Skeletal muscle tissue (tissue), 4 donors: ENCODE measurements around the gene CSNK1E. TPM values are rescaled to one million over a fixed set of nuclear protein-coding genes. Genes with fewer than 3 reads are reported as not detected.
A peak's percentile ranks its signal among the peaks of the same experiment; 100 is the strongest.

Experiments
- H3K27ac ChIP-seq: one replicate; pipeline ENCODE4 v1.7.0; 2013; ENCODE audit warnings: mild to moderate bottlenecking, low read depth, low read length, inconsistent platforms
- H3K27me3 ChIP-seq, 3 donors: one replicate each; pipeline ENCODE4 v1.7.0; 2013; ENCODE audit warnings: low read length in 3 of 3; ENCODE audit not compliant: control insufficient read depth in 3 of 3, insufficient read depth in 3 of 3
- H3K36me3 ChIP-seq, 3 donors: one replicate each; pipeline ENCODE4 v1.7.0; 2013; ENCODE audit warnings: low read length in 3 of 3; ENCODE audit not compliant: control insufficient read depth in 3 of 3, insufficient read depth in 3 of 3
- H3K4me1 ChIP-seq, 3 donors: one replicate each; pipeline ENCODE4 v1.7.0; 2013; ENCODE audit warnings: low read length in 3 of 3, mild to moderate bottlenecking in 3 of 3; ENCODE audit not compliant: control insufficient read depth in 3 of 3, insufficient read depth in 3 of 3
- H3K4me3 ChIP-seq, 3 donors: one replicate each; pipeline ENCODE4 v1.7.0; 2013; ENCODE audit warnings: low read length in 3 of 3
- H3K9ac ChIP-seq, 3 donors: one replicate each; pipeline ENCODE4 v1.7.0; 2013; ENCODE audit warnings: low read length in 3 of 3, mild to moderate bottlenecking in 3 of 3, moderate library complexity in 2 of 3, low read depth in 1 of 3
- H3K9me3 ChIP-seq, 3 donors: one replicate each; pipeline ENCODE4 v1.7.0; 2013; ENCODE audit warnings: low read length in 3 of 3; ENCODE audit not compliant: control insufficient read depth in 3 of 3
- total RNA-seq: library from RNA; depleted of rRNA; stranded (reverse); fragments of >200 nt; gene quantifications from one replicate; pipeline ENCODE4 v1.2.3, GENCODE V29; 2014
- donor health status: Osteomylitis.

Gene CSNK1E
- total RNA-seq, 1 donor from 2014 or later, result 71.0 TPM

DNA sequence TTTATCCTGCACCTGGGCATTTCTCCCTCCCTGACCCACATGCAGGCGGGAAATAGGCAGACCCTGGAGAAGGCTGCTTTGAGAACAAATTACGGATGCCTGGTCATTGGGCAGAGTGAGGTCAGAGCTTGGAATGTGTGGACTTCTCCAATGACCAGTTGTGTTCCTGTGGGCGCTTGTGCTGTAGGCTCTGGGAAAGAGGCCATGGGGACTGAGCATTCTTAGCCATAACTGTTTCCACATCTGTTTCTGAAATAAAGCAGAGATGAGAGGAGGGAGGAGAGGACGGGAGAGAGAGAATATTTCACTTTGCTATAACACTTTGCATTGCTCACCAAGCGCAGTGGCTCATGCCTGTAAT lies 33.2 kb downstream of the CSNK1E start:
- peak overlapping the region in 2 of 3 donors; percentile 2 to 50 for H3K9ac ChIP-seq

DNA sequence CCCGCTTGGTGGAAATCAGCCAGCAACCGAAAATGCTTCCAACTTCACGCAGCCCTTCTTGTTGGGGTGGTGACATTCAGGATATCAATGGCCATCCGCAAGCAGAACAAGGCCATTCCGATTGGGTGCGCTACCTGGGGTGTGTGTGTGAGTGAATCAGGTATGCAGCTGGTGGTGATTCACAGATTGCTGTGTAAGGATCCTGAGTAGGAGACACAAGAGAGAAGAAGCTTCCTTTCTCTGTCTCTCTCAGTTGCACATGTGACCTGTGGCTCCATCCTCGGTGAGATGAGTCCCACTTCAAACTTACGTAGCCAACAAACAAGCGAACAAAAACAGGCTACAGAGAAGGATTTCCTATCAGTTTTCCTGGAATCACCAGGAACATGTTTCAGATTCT lies 34.8 kb downstream of the CSNK1E start:
- no peak overlapping the region for H3K9ac ChIP-seq
- no peaks in the 10 kb centered on the region for H3K9me3 ChIP-seq
- H3K27me3 ChIP-seq, result no peaks in the 10 kb centered on the region
- H3K4me3 ChIP-seq, result no peak overlapping the region
- no peak overlapping the region for H3K27ac ChIP-seq
- H3K4me1 ChIP-seq, result peaks cover 5 to 14% (median 5%) of the 10 kb centered on the region in 3 donors
- H3K36me3 ChIP-seq, result peaks cover 0 to 5% (median 3%) of the 10 kb centered on the region in 3 donors

More for the DNA sequence above, 33.2 kb downstream of the CSNK1E start:
- Histone ChIP-seq H3K27ac (peak overlapping the region; percentile 54), H3K4me3 (no peak overlapping the region), H3K4me1 (peaks cover 5 to 14% (median 5%) of the 10 kb centered on the region in 3 donors), H3K36me3 (peaks cover 0 to 5% (median 3%) of the 10 kb centered on the region in 3 donors), H3K27me3 (no peaks in the 10 kb centered on the region), H3K9me3 (no peaks in the 10 kb centered on the region)

DNA sequence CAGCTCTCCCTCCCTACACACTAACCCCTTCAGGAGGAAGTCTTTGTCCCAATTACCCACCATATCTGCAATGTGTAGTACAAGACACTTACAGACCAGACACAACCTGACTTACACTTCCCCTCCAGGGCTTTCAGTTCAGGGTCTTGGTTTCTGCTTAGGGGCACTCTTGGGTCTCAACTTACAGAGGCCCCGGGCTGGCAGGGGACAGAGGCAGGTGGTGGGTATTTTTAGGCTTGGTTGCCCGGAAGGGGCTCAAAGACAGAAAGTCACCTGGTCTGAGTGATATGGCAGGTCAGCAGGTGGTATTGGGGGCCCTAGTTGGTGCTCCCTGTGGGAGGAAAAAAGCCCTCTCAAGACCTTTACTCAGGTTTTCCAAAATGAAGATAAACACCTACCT lies 41.1 kb downstream of the CSNK1E start:
- no peaks in the 10 kb centered on the region for H3K27me3 ChIP-seq
- H3K4me3 ChIP-seq, result peak overlapping the region in 2 of 3 donors; percentile 33 to 36
- peak overlapping the region; percentile 75 for H3K27ac ChIP-seq
- H3K9me3 ChIP-seq, result no peaks in the 10 kb centered on the region
- no peaks in the 10 kb centered on the region for H3K36me3 ChIP-seq
- peak overlapping the region in 2 of 3 donors; percentile 42 to 75 for H3K9ac ChIP-seq
- H3K4me1 ChIP-seq, result peaks cover 23 to 39% (median 31%) of the 10 kb centered on the region in 3 donors

DNA sequence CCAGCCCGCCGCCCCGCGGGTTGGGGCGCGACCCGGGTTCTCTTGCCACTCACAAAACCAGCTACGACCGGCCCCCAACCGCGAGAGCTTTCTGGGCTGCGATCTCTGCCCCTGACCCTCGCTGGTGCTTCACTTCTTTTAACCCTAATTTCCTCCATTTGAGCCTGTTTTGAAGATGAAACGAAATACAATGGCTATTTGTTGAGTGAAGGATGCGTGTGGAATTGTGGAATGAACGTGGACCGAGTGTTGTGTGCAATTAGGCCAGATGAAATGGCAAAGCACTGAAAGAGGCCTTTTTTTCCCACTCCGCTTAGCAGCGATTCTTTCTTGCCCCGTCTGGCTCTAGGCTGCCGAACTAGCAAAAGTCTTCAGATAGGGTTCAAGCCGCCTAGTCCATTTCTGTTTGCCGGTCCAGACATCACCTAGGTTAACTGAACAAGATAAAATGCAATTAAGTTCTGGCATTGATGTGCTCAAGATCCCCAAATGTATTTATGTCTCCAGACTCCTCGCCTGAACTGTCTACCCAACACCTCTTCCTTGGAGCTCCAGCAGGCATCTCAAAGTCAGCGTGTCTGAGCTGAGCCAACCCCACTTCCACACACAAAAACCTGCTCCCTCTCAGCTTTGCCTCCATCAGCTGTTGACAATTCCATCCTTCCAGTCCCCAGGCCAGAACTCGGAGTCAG lies 44.0 kb downstream of the CSNK1E start:
- Histone ChIP-seq H3K4me1 (peaks cover 46 to 67% (median 57%) of the 10 kb centered on the region in 3 donors), H3K9me3 (no peaks in the 10 kb centered on the region), H3K4me3 (peak overlapping the region; percentile 81 to 92 (median 85)), H3K27me3 (no peaks in the 10 kb centered on the region), H3K36me3 (no peaks in the 10 kb centered on the region), H3K27ac (peak overlapping the region; percentile 96), H3K9ac (peak overlapping the region; percentile 90 to 97 (median 90))

DNA sequence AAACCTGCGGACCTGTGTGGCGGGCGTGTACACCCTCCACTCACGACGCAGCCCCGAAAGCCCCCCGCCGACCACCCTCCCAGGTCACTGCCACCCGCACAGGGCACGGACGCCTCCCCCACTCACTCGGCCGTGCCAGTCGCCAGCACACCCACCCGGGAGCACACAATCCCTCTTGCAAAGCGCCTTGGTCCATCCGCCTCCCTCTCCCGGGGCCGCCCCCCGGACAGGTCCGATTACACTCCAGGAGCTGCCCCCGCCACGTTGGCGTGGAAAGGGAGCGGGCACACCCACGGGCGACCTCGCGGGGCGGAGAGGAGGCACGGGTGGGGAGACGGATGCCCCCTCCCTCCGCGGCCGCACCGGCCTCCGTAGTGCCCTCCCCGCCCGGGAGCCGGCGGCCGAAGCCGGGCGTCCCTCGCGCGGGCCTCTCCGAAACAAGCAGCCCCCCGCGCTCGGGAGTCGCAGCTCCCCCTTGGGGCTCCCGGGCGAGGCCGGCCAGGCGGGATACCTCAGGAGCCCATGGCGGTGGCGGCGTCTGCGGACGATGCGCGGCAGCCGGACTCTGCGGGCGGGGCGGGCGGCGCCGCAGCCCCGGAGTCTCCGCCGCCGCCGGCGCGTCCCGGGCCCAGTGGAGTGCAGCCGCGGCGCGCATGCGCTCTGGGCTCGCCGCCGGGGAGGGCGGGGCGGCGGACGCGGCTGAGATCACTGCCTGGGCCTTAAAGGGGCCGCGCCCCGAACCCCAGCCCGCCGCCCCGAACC lies 44.7 kb downstream of the CSNK1E start, which contains the start of gene TMEM184B:
TSS of gene TMEM184B (minus strand) at position 638 of the 762 bp plus-strand sequence. CDS start 25,049 bp downstream, outside the sequence.
- no peaks in the 10 kb centered on the region for H3K9me3 ChIP-seq
- peak within 1 kb of the TSS; percentile 90 to 97 (median 90) for H3K9ac ChIP-seq
- H3K36me3 ChIP-seq, result no peaks in the 10 kb centered on the region
- peak within 1 kb of the TSS; percentile 96 for H3K27ac ChIP-seq
- no peaks in the 10 kb centered on the region for H3K27me3 ChIP-seq
- peaks cover 46 to 72% (median 58%) of the 10 kb centered on the region in 3 donors for H3K4me1 ChIP-seq
- H3K4me3 ChIP-seq, result peak within 1 kb of the TSS; percentile 85 to 92 (median 87)

DNA sequence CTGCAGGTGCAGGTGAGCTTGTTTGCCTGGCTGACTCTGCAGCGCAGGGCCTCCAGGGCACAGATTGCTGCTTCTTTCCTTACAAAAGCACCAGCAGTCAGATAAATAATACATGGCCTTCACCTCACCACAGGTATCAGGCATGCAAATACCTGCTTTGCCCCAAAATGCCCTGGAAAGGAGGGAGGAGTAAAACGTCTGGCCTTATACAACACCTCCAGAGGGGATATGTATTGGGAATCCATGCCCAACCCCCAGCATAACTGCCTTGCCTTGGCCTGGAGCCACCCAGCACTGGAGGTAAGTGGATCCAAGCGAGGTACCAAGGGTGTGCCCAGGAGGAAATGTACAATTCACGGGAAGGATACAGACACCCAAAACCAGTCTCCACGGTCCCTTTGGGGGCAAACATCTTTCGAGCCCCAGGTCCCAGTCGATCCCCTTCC lies 45.3 kb downstream of the CSNK1E start:
- H3K27ac ChIP-seq, result peak overlapping the region; percentile 96
- no peaks in the 10 kb centered on the region for H3K36me3 ChIP-seq
- H3K4me1 ChIP-seq, result peaks cover 46 to 74% (median 58%) of the 10 kb centered on the region in 3 donors
- H3K9me3 ChIP-seq, result no peaks in the 10 kb centered on the region
- H3K9ac ChIP-seq, result peak overlapping the region; percentile 86 to 91 (median 90)
- H3K27me3 ChIP-seq, result no peaks in the 10 kb centered on the region
- peak overlapping the region; percentile 85 to 91 (median 87) for H3K4me3 ChIP-seq

DNA sequence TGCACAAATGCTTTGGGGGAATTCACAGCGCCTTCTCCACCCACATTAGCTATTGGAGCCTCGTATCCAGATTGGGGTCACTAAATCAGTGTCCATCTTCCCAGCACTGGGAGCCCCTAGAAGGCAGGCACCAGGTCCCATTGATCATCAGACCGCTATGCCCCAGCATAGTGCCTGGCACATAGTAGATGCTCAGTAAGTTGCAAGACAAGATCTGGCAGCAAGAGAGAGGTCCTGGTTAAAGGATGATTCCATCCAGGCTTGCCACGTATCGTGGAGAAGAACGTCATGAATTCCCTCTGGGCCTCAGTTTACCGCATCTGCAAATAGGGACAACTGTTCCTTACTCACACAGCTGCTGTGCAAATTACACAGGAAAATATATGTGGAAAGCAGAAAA lies 46.1 kb downstream of the CSNK1E start:
- Histone ChIP-seq H3K4me1 (peaks cover 48 to 73% (median 57%) of the 10 kb centered on the region in 3 donors), H3K36me3 (no peaks in the 10 kb centered on the region), H3K27ac (peak overlapping the region; percentile 96), H3K27me3 (no peaks in the 10 kb centered on the region), H3K9ac (peak overlapping the region; percentile 55 to 90 (median 60)), H3K4me3 (peak overlapping the region in 2 of 3 donors; percentile 38 to 85), H3K9me3 (no peaks in the 10 kb centered on the region)

DNA sequence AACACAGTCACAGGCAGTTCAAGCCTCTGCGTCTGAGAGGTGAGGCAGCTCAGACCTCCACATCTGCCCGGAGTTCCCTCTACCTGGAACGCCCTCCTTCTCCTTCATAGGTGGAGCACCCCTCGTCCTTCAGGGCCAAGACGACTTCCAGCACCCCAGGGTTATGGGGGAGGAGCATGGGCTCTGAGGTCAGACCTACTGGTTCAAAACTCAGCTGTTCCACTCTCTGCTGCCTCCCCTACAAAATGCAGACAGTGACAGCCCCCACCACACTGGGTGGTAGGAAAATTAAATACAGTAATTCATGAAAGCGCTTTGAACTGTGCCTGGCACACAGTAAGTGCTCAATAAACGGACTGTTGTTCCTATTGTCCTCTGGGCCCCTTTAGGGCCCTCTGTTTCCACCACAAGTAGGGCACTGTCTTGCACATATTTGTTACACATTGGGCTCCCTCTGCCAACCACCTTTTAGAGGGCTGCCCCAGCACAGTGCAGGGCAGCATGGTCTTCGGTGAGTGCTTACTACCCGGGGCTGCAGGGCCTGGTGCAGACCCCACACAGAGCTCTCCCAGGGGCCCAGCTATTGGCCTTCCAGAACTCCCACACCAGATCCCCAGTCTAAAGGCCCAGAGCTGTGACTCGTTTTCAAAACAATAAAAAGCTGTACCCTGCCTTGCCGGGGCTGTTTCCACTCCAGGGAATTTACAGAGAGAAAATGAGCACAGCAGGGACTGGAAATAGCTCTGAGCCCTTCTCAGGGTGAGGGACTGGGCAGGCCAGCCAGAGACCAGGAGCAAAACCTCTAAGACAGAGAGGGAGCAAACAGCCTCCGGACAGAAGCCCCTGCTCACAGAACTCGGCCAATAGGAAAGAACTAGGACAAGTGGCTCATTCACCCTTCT lies 46.9 kb downstream of the CSNK1E start:
- Histone ChIP-seq H3K4me3 (peak overlapping the region in 1 of 3 donors; percentile 38), H3K27ac (peak overlapping the region; percentile 96), H3K36me3 (no peaks in the 10 kb centered on the region), H3K9ac (peak overlapping the region; percentile 15 to 90 (median 45)), H3K4me1 (peaks cover 52 to 73% (median 57%) of the 10 kb centered on the region in 3 donors), H3K9me3 (no peaks in the 10 kb centered on the region), H3K27me3 (no peaks in the 10 kb centered on the region)

DNA sequence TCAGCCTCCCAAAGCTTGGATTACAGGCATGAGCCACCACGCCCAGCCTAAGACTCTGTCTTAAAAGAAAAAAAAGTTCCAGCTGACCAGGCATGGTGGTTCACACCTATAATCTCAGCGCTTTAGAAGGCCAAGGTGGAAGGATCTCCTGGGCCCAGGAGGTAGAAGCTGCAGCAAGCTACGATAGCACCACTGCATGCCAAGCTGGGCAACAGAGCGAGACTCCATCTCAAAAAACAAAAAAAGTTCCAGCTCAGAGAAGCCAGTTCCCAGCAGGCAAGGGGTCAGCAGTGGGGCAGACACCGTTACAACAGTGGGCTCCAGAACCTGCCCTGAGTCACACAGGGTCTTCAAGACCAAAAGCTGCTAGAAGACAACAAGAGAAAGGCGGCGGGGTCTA lies 47.8 kb downstream of the CSNK1E start:
- Histone ChIP-seq H3K36me3 (peaks cover 0 to 3% (median 0%) of the 10 kb centered on the region in 3 donors), H3K9me3 (no peaks in the 10 kb centered on the region), H3K27ac (peak overlapping the region; percentile 96), H3K4me1 (peaks cover 57 to 78% (median 66%) of the 10 kb centered on the region in 3 donors), H3K9ac (peak overlapping the region in 2 of 3 donors; percentile 14 to 90), H3K27me3 (no peaks in the 10 kb centered on the region), H3K4me3 (no peak overlapping the region)
